HCT116 (cell line): Measurements from ENCODE around the gene TTC33. TPM values are rescaled to one million over a fixed set of nuclear protein-coding genes. Genes with fewer than 3 reads are reported as not detected.

Source experiments
- ATAC-seq: fragments of 200-7000 bp; cut with Tn5 transposase; 2 replicates; pipeline ENCODE4 v1.9.1; 2020; ENCODE audit warnings: mild to moderate bottlenecking, moderate library complexity
- BruUV-seq: library from RNA; stranded (reverse); fragments of 400-500 nt; replicated peaks from 2 replicates; lab custom pipeline; 2021; lab: Mats Ljungman, UMichigan
- CTCF ChIA-PET: fragments of 300-600 bp; sonication (Branson Sonifier 250); formaldehyde crosslinking; loops from one replicate; lab custom pipeline; 2021; ENCODE audit warnings: antibody characterized with exemption; lab: Charles Lee
- POLR2A ChIA-PET: fragments of 300-600, 350-600 bp; sonication (Branson Sonifier 250); formaldehyde crosslinking; loops from one replicate; lab custom pipeline; 2021; ENCODE audit warnings: antibody characterized with exemption; lab: Charles Lee
- RAD21 ChIA-PET, 2 experiments: fragments of 300-600 bp; sonication (Branson Sonifier 250); formaldehyde crosslinking; loops; one replicate each; lab custom pipeline; 2023; ENCODE audit warnings: low total read pairs in 2 of 2; ENCODE audit not compliant: uncharacterized antibody in 2 of 2, unreplicated experiment in 2 of 2, low non-redundant PET in 1 of 2; lab: Charles Lee
- DNase-seq: peaks from one replicate; pipeline ENCODE4 v3.0.0-alpha.2; 2010; ENCODE audit warnings: low read depth, low spot score
- H2AFZ ChIP-seq: fragments of 200-600 bp; shearing (Covaris generic), sonication (generic); 2 replicates; pipeline ENCODE4 v1.6.1; 2017; ENCODE audit warnings: low read depth, mixed run types, mixed read lengths, antibody characterized with exemption, low read length; ENCODE audit not compliant: poor library complexity, severe bottlenecking
- H3K27ac ChIP-seq: 2 replicates; pipeline ENCODE4 v1.5.1; 2012; ENCODE audit warnings: low read depth, low read length
- H3K27me3 ChIP-seq: fragments of 200-600 bp; sonication (generic); 2 replicates; pipeline ENCODE4 v1.6.1; 2016; ENCODE audit warnings: mixed run types, low read length, mixed read lengths; ENCODE audit not compliant: insufficient read depth
- H3K36me3 ChIP-seq, 2 experiments: fragments of 200-500 bp in 1 of 2; fragments of 200-600 bp in 1 of 2; sonication (Bioruptor generic) in 1 of 2; sonication (generic) in 1 of 2; 2 replicates each; pipeline versions ENCODE4 v1.5.1 to v1.6.1; 2014 to 2016; ENCODE audit warnings: low read length in 2 of 2, inconsistent platforms in 1 of 2, mixed read lengths in 1 of 2, mixed run types in 1 of 2; ENCODE audit not compliant: insufficient read depth in 2 of 2, control insufficient read depth in 1 of 2
- H3K4me1 ChIP-seq, 2 experiments: fragments of 200-600 bp in 1 of 2; sonication (generic) in 1 of 2; 2 replicates each; pipeline versions ENCODE4 v1.5.1 to v1.6.1; 2012 to 2017; ENCODE audit warnings: low read length in 2 of 2, inconsistent platforms in 1 of 2, mild to moderate bottlenecking in 1 of 2, mixed read lengths in 1 of 2, mixed run types in 1 of 2, moderate library complexity in 1 of 2; ENCODE audit not compliant: insufficient read depth in 2 of 2, control insufficient read depth in 1 of 2
- H3K4me2 ChIP-seq: fragments of 200-600 bp; sonication (generic); 2 replicates; pipeline ENCODE4 v1.6.1; 2017; ENCODE audit warnings: mixed run types, low read length, mixed read lengths
- H3K4me3 ChIP-seq, 2 experiments: fragments of 200-600 bp in 1 of 2; sonication (generic) in 1 of 2; replicated peaks in 1 of 2; 2 replicates each; pipeline ENCODE4 v1.5.1; 2011 to 2016; ENCODE audit warnings: low read length in 2 of 2, control low read depth in 1 of 2, low read depth in 1 of 2, mild to moderate bottlenecking in 1 of 2, mixed read lengths in 1 of 2, mixed run types in 1 of 2
- H3K79me2 ChIP-seq: fragments of 200-600 bp; sonication (generic); 2 replicates; pipeline ENCODE4 v1.6.1; 2017; ENCODE audit warnings: mild to moderate bottlenecking, mixed run types, low read length, moderate library complexity, mixed read lengths; ENCODE audit not compliant: insufficient read depth
- H3K9ac ChIP-seq: fragments of 200-600 bp; sonication (generic); 2 replicates; pipeline ENCODE4 v1.6.1; 2016; ENCODE audit warnings: low read length, mixed read lengths
- H3K9me2 ChIP-seq: fragments of 200-600 bp; sonication (generic), shearing (Covaris generic); 2 replicates; pipeline ENCODE4 v1.6.1; 2017; ENCODE audit warnings: mixed run types, mild to moderate bottlenecking, moderate library complexity; ENCODE audit not compliant: insufficient read depth
- H3K9me3 ChIP-seq, 2 experiments: fragments of 200-500 bp in 1 of 2; fragments of 200-600 bp in 1 of 2; sonication (Bioruptor generic) in 1 of 2; sonication (generic) in 1 of 2; 2 replicates each; pipeline ENCODE4 v1.6.1; 2014 to 2017; ENCODE audit warnings: low read length in 2 of 2, mixed read lengths in 2 of 2, inconsistent platforms in 1 of 2, low read depth in 1 of 2, mild to moderate bottlenecking in 1 of 2, mixed run types in 1 of 2, moderate library complexity in 1 of 2; ENCODE audit not compliant: control insufficient read depth in 1 of 2, insufficient read depth in 1 of 2
- H4K20me1 ChIP-seq: fragments of 200-600 bp; sonication (generic), shearing (Covaris generic); 2 replicates; pipeline ENCODE4 v1.6.1; 2017; ENCODE audit warnings: mixed run types, mild to moderate bottlenecking, moderate library complexity; ENCODE audit not compliant: insufficient read depth
- ATF3 ChIP-seq: IDR thresholded peaks from 2 replicates; pipeline ENCODE4 v1.6.1; 2012
- EGR1 ChIP-seq: IDR thresholded peaks from 2 replicates; pipeline ENCODE4 v1.6.1; 2012; ENCODE audit warnings: low read depth
- EZH2 ChIP-seq: fragments of 200-600 bp; sonication (generic); IDR thresholded peaks from 2 replicates; pipeline ENCODE4 v1.6.1; 2017; ENCODE audit warnings: antibody characterized with exemption, mixed run types
- EZH2phosphoT487 ChIP-seq: fragments of 200-600 bp; IDR thresholded peaks from 2 replicates; pipeline ENCODE4 v1.6.1; 2018; ENCODE audit warnings: antibody characterized with exemption, borderline replicate concordance
- FOSL1 ChIP-seq: IDR thresholded peaks from 2 replicates; pipeline ENCODE4 v1.6.1; 2012; ENCODE audit warnings: low read depth
- JUND ChIP-seq: IDR thresholded peaks from 2 replicates; pipeline ENCODE4 v1.6.1; 2012
- POLR2AphosphoS5 ChIP-seq: IDR thresholded peaks from 2 replicates; pipeline ENCODE4 v1.6.1; 2011; ENCODE audit warnings: mild to moderate bottlenecking, low read depth, low read length, moderate library complexity
- RAD21 ChIP-seq: IDR thresholded peaks from 2 replicates; pipeline ENCODE4 v1.6.1; 2012; ENCODE audit warnings: low read depth, mild to moderate bottlenecking
- SP1 ChIP-seq: IDR thresholded peaks from 2 replicates; pipeline ENCODE4 v1.6.1; 2012; ENCODE audit warnings: low read depth
- TCF7L2 ChIP-seq: IDR thresholded peaks from 2 replicates; pipeline ENCODE4 v1.7.0; 2011; ENCODE audit warnings: borderline replicate concordance, inconsistent platforms; ENCODE audit not compliant: insufficient read depth, insufficient read length; ENCODE audit errors: extremely low read depth
- intact Hi-C: fragments of 100-400 bp; cut with micrococcal nuclease; formaldehyde crosslinking; loops from 2 replicates; pipeline ENCODE4 v1.10.0; 2022
- total RNA-seq: library from RNA; stranded (reverse); gene quantifications from one replicate; pipeline ENCODE4 v1.2.1, GENCODE V29; 2021; ENCODE audit not compliant: unreplicated experiment

TTC33 gene
- total RNA-seq, 1 experiment from 2014 or later, result 14.5 TPM

- Histone ChIP-seq H3K27me3 (no peaks in the 10 kb centered on the region), H3K36me3 (no peaks in the 10 kb centered on the region), H3K4me2 (no peak overlapping the region), H3K27ac (no peak overlapping the region), H3K9me2 (no peaks in the 10 kb centered on the region), H3K4me3 (no peak overlapping the region), H3K9ac (no peak overlapping the region), H3K9me3 (no peaks in the 10 kb centered on the region), H2AFZ (no peak overlapping the region), H3K79me2 (no peaks in the 10 kb centered on the region), H4K20me1 (no peaks in the 10 kb centered on the region), H3K4me1 (peaks cover 17 to 29% of the 10 kb centered on the region in 2 experiments; a peak in 3 of 4 replicates)
- intact Hi-C loops, result loop anchor here (5.0 kb wide), 3 partner anchors 178 to 1093 kb away; no protein-coding TSS in a partner anchor
- POLR2A ChIA-PET, result no interaction called here
- DNase-seq, result no peak
- ATAC-seq, result no peak
- CTCF ChIA-PET, result interaction anchor here (1.7 kb wide), 1 partner anchor 969 kb away, joined by 4 read pairs; no protein-coding TSS in a partner anchor
- RAD21 ChIA-PET, result no interaction called here
- no TSS peak for BruUV-seq
- TF ChIP-seq RAD21, result no peak
- no peak for TF ChIP-seq ATF3
- TF ChIP-seq TCF7L2, result no peak
- no peak for TF ChIP-seq SP1
- TF ChIP-seq EGR1, result no peak
- no peak for TF ChIP-seq JUND
Measured at GRCh38 chr5:40685193-40685592, 70.6 kb downstream of the TTC33 start.

- intact Hi-C loops, result no loop called here
- POLR2A ChIA-PET, result no interaction called here
- Histone ChIP-seq H3K4me1 (peaks cover 2 to 20% of the 10 kb centered on the region in 2 experiments; a peak in 3 of 4 replicates), H3K27ac (no peak overlapping the region), H3K4me3 (no peak overlapping the region), H3K27me3 (no peaks in the 10 kb centered on the region), H3K9ac (no peak overlapping the region), H3K79me2 (no peaks in the 10 kb centered on the region), H2AFZ (no peak overlapping the region)
- no peak for DNase-seq
- no peak for TF ChIP-seq EZH2
- no peak for TF ChIP-seq ATF3
- no peak for TF ChIP-seq FOSL1
- TF ChIP-seq POLR2AphosphoS5, result no peak
- no peak for TF ChIP-seq JUND
- no peak for TF ChIP-seq EZH2phosphoT487
- TF ChIP-seq, all 23 proteins: peak for 0
- no TSS peak for BruUV-seq
- H3K9me3 ChIP-seq, result no peaks in the 10 kb centered on the region
- ChIA-PET RAD21 (no interaction called here), CTCF (no interaction called here)
- H3K4me2 ChIP-seq, result no peak overlapping the region
- H3K9me2 ChIP-seq, result no peaks in the 10 kb centered on the region
- no peaks in the 10 kb centered on the region for H4K20me1 ChIP-seq
- ATAC-seq, result no peak
- H3K36me3 ChIP-seq, result no peaks in the 10 kb centered on the region
Measured at GRCh38 chr5:40683305-40683704, 72.5 kb downstream of the TTC33 start.
